GM21786 (cell line): ENCODE measurements around the gene LYVE1.
A peak's percentile ranks its signal among the peaks of the same experiment; 100 is the strongest.

ENCODE experiments used
- ATAC-seq: cut with Tn5 transposase; IDR thresholded peaks from one replicate; pipeline ENCODE4 v1.9.1; 2021; ENCODE audit not compliant: unreplicated experiment

LYVE1 gene

DNA sequence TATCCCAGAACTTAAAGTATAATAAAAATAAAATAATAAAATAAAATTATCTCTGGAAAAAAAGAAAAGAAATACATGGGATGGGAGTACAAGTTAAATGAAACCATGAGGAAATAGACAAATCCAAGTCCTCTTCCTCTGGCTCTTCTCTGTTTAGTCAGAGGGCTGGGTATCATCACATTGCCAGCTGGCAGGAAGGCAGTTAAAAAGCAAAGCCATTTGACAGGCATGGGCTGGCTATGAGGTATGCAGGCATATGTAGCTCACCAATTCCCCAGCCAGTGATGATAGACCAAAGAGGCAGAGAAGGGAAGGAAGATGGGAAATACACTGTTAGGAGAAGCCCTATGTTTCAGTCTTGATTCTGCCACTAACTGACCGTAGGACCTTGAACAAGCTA, 6.5 kb downstream of the LYVE1 start:
- no peak for ATAC-seq

- no peak for ATAC-seq
These were observed 7.2 kb downstream of the LYVE1 start for GRCh38 chr11:10561043-10561818.

DNA sequence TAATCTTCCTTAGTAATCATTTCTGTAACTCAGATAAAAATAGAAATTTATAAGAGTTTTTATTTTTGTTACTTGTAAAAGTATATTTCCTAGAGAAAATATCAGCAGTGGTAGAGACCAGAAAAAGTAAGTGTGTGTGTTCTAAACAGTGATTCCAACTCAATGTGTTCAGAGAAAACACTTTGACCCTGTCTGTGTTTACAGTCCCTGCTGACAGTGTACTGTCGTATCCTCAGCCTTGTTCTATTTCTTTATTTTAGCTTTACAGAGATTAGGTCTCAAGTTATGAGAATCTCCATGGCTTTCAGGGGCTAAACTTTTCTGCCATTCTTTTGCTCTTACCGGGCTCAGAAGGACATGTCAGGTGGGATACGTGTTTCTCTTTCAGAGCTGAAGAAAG, 10.2 kb downstream of the LYVE1 start:
- ATAC-seq: no peak

DNA sequence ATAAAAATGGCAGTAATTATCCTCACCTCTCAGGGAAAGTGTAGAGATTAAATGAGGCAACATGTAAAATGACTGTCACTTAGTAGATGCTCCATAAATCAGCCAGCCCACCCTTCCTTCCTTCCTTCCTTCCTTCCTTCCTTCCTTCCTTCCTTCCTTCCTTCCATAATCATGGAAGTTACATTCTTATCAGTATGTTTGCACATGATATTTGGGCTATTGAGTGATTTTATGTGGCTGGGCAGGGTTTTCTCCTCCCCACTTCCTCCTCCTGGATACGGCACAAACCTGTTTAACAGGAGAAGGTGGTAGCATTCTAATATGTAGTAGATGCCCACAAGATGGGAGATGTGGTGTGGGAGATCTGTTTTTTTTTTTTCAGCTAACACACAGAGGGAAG, 11.9 kb downstream of the LYVE1 start:
- no peak for ATAC-seq

DNA sequence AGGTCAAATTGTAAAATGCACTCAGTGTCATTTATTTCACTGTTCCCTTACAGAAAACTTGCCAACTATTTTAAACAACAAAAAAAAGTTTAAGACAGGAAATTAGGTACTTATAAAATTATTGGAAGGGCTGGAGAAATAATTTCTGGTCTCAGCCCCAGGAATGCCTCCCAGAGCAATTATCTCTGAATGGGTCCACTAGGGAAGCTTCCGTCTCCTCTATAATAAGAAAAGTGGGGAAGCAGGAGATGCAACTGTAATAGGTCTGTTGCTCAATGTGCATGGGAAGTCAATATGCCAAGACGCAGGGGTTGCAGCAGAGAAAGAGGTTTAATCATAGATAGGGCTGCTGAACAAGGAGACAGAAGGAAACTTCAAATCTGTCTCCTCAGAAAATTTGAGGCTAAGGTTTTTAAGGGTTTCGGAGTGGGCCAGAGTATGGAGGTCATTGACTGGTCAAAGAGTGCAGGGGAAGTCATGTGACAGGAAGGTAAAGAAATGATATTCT, 16.6 kb downstream of the LYVE1 start:
- ATAC-seq: no peak

- ATAC-seq: no peak
These were observed 17.2 kb downstream of the LYVE1 start for GRCh38 chr11:10551290-10551592.

- ATAC-seq: no peak
These were observed 17.8 kb downstream of the LYVE1 start for GRCh38 chr11:10550503-10551289.

DNA sequence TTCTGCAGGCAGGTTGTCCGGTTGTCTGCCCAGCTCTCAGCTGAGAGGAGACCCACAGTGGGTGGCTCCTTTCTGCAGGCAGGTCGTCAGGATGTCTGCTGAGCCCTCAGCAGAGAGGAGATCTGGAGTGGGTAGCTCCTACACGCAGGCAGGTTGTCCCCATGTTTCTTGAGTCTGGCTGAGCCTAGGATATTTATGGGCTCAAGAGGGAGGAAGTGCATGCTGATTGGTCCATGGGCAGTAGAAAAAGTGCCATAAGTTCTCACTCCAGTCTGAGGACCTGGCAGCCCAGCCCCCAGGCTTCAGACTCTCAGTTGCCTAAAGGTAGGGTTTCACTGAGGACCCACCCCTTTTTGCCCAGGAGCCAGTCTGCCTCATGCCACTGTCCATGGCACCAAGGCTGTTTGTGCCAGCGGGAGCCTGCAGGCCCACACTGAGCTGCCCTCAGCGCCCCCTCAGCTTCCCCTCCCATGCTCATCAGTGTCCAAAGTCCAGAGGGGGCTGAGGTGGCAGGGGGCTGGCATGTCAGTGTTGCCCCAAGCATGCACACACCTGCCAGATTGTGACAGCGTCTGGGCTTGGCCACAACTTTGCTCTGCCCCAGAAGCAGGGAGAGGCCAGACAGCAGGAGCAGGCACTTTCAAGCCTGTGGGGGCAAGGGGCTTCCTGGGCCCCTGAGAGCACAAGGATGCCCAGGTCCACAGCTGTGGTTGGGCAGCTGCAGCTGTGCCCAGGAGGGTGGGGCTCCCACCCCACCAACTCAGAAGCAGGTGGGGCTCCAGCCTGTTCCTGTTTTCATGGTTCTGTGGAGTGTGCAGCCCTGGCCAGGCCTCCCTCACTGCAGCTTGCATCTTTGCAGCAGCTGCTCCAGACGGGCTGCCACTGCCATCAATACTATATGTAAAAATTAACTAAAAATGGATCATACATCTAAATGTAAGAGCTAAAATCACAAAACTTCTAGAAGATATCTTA, 23.7 kb downstream of the LYVE1 start:
- no peak for ATAC-seq

- ATAC-seq: no peak
These were observed 24.7 kb downstream of the LYVE1 start for GRCh38 chr11:10543782-10544181.

DNA sequence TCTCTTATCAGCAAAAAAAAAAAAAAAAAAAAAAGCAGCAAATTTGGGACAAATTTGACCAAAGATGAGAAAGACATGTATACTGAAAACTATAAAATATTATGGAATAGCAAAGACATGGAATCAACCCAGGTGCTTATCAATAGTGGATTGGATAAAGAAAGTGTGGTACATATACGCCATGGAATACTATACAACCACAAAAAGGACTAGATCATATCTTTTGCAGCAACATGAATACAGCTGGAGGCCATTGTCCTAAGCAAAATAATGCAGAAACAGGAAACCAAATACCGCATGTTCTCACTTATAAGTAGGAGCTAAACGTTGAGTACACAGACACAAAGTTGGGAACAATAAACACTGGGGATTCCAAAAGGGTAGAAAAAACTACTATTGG, 25.7 kb downstream of the LYVE1 start:
- no peak for ATAC-seq

DNA sequence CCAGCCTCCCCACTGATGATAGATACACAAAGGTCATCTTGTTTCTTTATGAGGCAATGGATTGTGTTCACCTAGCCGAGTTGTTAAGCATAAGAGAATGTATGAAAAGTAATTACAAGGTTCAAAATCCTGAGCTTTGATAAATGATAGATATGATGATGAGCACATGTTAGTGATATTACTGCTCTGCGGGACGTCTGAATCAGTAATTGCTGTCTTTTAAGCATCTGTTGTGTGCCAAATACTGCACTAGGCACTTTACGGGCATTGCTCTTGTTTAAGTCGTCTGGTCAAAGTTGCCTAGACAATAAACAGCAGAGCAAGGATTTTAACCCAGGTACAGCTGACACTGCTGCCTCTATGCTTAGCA, 26.9 kb downstream of the LYVE1 start:
- ATAC-seq: no peak

GRCh38 chr11:10540915-10541560, 27.4 kb downstream of the LYVE1 start, which contains the start of gene RNF141:
TSS of gene RNF141 (minus strand) at chr11:10541187. CDS start at chr11:10534158, 7,029 bp downstream.
- ATAC-seq: peak; percentile 97

DNA sequence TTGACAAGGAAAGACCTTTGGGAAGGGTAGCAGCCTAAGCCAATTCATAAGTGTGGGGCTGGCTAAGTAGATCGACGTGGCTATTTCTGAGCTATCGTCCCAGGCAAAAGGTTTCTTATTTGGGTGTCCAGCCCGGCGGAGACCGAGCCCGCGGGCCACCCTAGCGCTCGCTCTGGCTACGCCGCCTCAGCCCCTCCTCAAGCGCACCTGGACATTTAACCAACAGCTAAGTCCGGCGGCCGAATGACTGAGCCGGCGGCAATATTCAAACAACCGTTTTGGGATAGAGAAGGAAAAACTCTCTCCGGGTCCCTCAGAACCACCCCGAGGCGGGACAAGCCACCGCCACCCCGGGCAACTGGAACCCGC, 27.9 kb downstream of the LYVE1 start:
- peak; percentile 16 for ATAC-seq

DNA sequence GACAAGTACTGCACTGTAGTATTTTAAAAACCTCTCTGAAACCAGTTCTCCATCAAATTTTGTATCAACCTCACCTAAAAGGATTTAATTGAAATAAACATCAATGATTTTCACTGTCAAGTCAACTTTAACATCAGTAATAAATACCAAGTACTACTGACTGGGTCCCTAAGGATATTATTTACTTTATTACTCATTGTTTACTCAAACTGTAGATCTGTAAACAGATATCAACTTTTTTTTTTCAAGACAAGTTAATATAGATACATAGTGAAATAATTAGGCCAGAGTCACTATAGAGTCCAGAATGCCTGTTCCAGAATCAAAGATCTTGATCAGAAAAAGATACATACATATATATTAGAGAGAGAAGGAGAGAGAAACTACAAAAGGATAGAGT, 29.1 kb downstream of the LYVE1 start:
- ATAC-seq: no peak

DNA sequence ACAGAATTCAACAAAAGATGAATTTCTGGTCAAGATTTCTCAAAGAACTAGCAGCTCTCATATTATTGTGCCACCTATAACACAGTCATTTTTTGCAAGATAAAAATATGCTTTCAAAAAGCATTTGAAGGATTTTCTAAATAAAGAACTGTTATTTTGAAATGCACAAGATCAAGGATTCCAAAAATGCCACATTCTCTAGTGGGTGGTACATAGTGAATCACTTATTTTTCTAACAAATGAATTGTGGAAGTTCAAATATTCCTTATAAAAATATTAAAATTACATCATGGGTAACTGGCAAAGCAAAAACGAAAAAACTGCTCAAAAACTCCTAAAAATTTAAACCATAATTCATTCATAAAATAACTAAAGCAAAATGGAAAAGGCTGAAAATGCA, 29.5 kb downstream of the LYVE1 start:
- no peak for ATAC-seq

DNA sequence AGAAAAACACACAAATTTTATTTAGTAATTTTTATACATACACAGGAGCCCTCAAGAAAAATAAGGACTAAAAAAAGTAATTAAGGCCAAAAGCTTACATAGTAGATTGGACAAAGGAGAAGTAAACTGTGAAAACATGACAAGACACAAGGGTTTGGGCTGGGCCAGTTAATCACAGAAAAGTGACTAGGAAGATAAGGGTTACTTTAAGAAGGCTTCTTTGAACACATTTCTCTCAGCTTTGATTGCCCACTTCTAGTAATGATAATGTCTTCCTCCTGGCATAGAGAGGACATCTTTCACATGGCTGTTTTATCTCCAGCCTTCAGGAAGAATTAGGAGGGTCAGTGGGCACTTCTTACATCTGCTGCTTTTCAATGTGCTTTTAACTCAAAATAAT, 30.9 kb downstream of the LYVE1 start:
- ATAC-seq: no peak

- ATAC-seq: no peak
These were observed 34.1 kb downstream of the LYVE1 start for GRCh38 chr11:10534316-10534715.

- ATAC-seq: no peak
These were observed 35.1 kb downstream of the LYVE1 start for GRCh38 chr11:10533323-10533722.

DNA sequence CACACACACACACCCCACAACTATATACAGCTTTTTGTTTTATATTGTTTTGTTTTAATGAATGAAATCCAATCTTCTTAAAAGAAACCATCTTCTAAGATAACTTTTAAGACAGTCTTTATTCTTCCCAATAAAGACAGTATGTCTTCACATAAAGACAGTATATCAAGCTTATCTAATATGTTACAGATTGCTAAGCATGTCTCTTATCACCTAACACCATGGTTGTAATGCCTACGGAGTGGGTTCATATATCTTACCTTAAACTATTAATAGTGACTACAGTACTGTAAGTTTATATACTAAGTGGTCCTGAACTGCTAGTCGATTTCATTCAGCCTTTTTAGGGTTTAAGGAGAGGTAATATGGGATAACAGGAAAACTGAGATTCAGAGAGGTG, 35.9 kb downstream of the LYVE1 start:
- no peak for ATAC-seq

- ATAC-seq: no peak
These were observed 39.2 kb downstream of the LYVE1 start for GRCh38 chr11:10529279-10529678.

DNA sequence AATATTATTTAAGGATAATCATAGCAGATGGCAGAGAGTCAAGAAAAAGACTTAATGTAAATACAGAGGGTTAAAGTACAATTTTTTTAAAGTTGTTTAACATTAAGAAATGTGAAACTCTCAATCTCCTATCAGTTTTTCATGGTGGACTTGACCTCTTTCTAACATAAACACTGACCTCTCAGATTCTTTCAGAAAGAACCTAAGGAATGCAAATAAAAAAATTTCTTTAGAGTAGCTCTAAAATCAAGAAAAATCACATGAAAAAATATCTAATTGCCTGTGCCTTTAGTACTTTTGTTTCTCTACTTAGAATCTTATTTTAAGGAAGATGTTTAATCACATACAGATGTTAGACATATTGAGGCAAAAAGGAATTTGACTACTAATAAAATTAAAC, 40.3 kb downstream of the LYVE1 start:
- ATAC-seq: no peak
